SU-DHL-6 (cell line): ENCODE results near the gene KREMEN1.
"Not testable (repeated sequence)": the region's sequence is repeated elsewhere in the genome, so short reads cannot be mapped to it uniquely, and the experiment has no call there.

ENCODE experiments used
- H2AFZ ChIP-seq: fragments of 200-600 bp; sonication (generic); 2 replicates; pipeline ENCODE4 v1.6.1; 2014; ENCODE audit warnings: low read depth, mild to moderate bottlenecking, moderate library complexity, mixed read lengths, antibody characterized with exemption, low read length; ENCODE audit not compliant: severe bottlenecking
- H3F3A ChIP-seq: fragments of 200-600 bp; shearing (Covaris generic); 2 replicates; pipeline ENCODE4 v1.6.0; 2016; ENCODE audit warnings: antibody characterized with exemption, mild to moderate bottlenecking; ENCODE audit not compliant: insufficient read depth
- H3K27ac ChIP-seq: fragments of 200-600 bp; sonication (generic); 2 replicates; pipeline ENCODE4 v1.5.1; 2016; ENCODE audit warnings: low read depth, mild to moderate bottlenecking, low read length, moderate library complexity, mixed read lengths
- H3K27me3 ChIP-seq: fragments of 200-600 bp; sonication (generic), shearing (Covaris generic); 2 replicates; pipeline ENCODE4 v1.6.0; 2014; ENCODE audit warnings: mild to moderate bottlenecking, low read length
- H3K36me3 ChIP-seq: fragments of 200-600 bp; sonication (generic); 2 replicates; pipeline ENCODE4 v1.6.1; 2014; ENCODE audit warnings: mild to moderate bottlenecking, low read length, mixed read lengths
- H3K4me2 ChIP-seq: fragments of 300-600, 200-600 bp; shearing (Covaris generic), sonication (generic); 2 replicates; pipeline ENCODE4 v1.6.0; 2014; ENCODE audit warnings: low read length, low read depth, mild to moderate bottlenecking; ENCODE audit not compliant: poor library complexity, severe bottlenecking
- H3K4me3 ChIP-seq: fragments of 200-600 bp; sonication (generic); 2 replicates; pipeline ENCODE4 v1.5.1; 2014; ENCODE audit warnings: antibody characterized with exemption, low read length, mild to moderate bottlenecking, mixed read lengths; ENCODE audit not compliant: insufficient read depth, poor library complexity, severe bottlenecking
- H3K79me2 ChIP-seq: fragments of 200-600 bp; sonication (generic); 2 replicates; pipeline ENCODE4 v1.6.1; 2014; ENCODE audit warnings: mild to moderate bottlenecking, low read length, moderate library complexity; ENCODE audit not compliant: insufficient read depth
- H3K9ac ChIP-seq: fragments of 200-600 bp; sonication (generic); 2 replicates; pipeline ENCODE4 v1.7.0; 2014; ENCODE audit warnings: mild to moderate bottlenecking, low read length
- H3K9me2 ChIP-seq: fragments of 200-600 bp; sonication (generic); replicated peaks from 2 replicates; pipeline ENCODE4 v1.6.1; 2014; ENCODE audit warnings: low read length; ENCODE audit not compliant: insufficient read depth
- H3K9me3 ChIP-seq: fragments of 200-600 bp; sonication (generic); 2 replicates; pipeline ENCODE4 v1.6.1; 2014; ENCODE audit warnings: low read length, mixed read lengths; ENCODE audit not compliant: insufficient read depth
- H4K20me1 ChIP-seq: fragments of 200-600 bp; sonication (generic); 2 replicates; pipeline ENCODE4 v1.6.1; 2014; ENCODE audit warnings: low read depth, mild to moderate bottlenecking, antibody characterized with exemption, low read length, moderate library complexity, mixed read lengths
- EZH2phosphoT487 ChIP-seq: fragments of 200-600 bp; sonication (generic), shearing (Covaris generic); conservative IDR thresholded peaks from 2 replicates; pipeline ENCODE4 v1.6.1; 2018; ENCODE audit warnings: mild to moderate bottlenecking, antibody characterized with exemption, low read length, moderate library complexity, mixed read lengths
- TF ChIP-seq, protein P1 (sequence below): fragments of 200-600 bp; sonication (generic); IDR thresholded peaks from one replicate; pipeline ENCODE4 v1.5.1; 2017; ENCODE audit warnings: antibody characterized with exemption, mild to moderate bottlenecking, low read length, moderate library complexity; ENCODE audit not compliant: insufficient read depth, poor library complexity, severe bottlenecking

KREMEN1 gene

DNA sequence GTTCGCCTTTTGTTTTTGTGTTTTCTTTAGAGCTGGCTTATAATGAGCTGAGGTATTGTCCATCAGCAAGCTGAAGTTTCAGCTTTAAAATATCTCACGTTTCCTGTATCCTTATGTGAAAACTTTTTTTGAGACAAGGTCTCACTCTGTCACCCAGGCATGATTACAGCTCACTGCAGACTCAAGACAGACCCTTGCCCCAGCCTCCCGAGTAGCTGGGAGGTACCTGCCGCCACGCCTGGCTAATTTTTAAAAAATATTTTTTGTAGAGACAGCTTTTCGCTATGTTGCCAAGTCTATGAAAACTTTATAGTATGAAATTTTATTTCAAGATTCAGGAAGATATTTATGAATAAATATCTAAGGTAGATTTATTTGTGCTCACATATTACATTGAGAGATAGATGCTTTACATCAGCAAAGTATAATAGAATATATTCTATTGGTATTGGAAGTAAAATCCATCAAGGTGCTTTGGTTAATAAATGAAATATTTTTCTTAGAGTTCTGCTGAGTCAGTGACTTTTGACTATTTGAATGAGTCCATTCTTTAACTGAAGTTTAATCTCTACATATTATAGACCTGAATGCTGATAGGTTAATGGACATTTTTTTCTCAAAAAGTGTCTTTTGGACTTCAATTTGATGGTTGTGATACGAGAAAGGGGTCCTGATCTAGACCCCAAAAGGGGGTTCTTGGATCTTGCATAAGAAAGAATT is 10.2 kb downstream of the KREMEN1 start:
- Histone ChIP-seq H3K4me3 (no peak overlapping the region), H3F3A (no peaks in the 10 kb centered on the region), H4K20me1 (no peaks in the 10 kb centered on the region), H3K9me3 (no peaks in the 10 kb centered on the region), H2AFZ (no peak overlapping the region), H3K27ac (no peak overlapping the region), H3K4me2 (no peak overlapping the region), H3K79me2 (no peaks in the 10 kb centered on the region), H3K27me3 (no peaks in the 10 kb centered on the region), H3K9ac (no peak overlapping the region), H3K36me3 (no peaks in the 10 kb centered on the region), H3K9me2 (no peaks in the 10 kb centered on the region)
- TF ChIP-seq, protein P1, sequence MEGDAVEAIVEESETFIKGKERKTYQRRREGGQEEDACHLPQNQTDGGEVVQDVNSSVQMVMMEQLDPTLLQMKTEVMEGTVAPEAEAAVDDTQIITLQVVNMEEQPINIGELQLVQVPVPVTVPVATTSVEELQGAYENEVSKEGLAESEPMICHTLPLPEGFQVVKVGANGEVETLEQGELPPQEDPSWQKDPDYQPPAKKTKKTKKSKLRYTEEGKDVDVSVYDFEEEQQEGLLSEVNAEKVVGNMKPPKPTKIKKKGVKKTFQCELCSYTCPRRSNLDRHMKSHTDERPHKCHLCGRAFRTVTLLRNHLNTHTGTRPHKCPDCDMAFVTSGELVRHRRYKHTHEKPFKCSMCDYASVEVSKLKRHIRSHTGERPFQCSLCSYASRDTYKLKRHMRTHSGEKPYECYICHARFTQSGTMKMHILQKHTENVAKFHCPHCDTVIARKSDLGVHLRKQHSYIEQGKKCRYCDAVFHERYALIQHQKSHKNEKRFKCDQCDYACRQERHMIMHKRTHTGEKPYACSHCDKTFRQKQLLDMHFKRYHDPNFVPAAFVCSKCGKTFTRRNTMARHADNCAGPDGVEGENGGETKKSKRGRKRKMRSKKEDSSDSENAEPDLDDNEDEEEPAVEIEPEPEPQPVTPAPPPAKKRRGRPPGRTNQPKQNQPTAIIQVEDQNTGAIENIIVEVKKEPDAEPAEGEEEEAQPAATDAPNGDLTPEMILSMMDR, result no peak
- TF ChIP-seq EZH2phosphoT487, result no peak

DNA sequence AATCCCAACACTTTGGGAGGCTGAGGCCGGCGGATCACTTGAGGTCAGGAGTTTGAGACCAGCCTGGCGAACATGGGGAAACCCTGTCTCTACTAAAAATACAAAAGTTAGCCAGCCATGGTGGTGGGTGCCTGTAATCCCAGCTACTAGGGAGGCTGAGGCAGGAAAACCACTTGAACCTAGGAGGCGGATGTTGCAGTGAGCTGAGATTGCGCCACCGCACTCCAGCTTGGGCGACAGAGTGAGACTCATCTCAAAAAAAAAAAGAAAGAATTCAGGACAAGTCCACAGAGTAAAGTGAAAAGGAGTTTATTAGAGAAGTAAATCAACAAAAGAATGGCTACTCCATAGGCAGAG is 10.7 kb downstream of the KREMEN1 start:
- H3K27ac ChIP-seq, H4K20me1 ChIP-seq, H3K4me3 ChIP-seq, H3K36me3 ChIP-seq, H3K9me2 ChIP-seq, H3K27me3 ChIP-seq, H3K79me2 ChIP-seq, H3F3A ChIP-seq, H3K4me2 ChIP-seq, H2AFZ ChIP-seq, H3K9ac ChIP-seq, H3K9me3 ChIP-seq: not testable (repeated sequence)

DNA sequence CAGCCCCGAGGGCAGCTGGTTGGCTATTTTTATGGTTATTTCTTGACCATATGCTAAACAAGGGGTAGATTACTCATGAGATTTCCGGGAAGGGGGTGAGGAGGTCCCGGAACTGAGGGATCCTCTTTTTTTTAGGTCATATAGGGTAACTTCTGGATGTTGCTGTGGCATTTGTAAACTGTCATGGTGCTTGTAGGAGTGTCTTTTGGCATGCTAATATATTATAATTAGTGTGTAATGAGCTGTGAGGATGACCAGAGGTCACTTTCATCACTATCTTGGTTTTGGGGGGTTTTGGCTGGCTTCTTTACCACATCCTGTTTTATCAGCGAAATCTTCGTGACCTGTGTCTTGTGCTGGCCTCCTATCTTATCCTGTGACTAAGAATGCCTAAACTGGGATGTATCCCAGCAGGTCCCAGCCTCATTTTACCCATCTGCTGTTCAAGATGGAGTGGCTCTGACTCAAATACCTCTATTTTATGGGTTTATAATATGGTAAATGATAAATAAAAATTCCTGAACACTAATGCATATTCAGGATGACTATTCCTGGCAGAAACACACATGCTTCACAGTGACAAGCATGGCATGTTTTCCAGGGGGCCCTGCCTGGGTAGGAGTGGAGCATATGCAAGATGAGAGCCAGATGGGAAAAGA is 11.2 kb downstream of the KREMEN1 start:
- Histone ChIP-seq H3K27ac (no peak overlapping the region), H3K27me3 (no peaks in the 10 kb centered on the region), H3K79me2 (no peaks in the 10 kb centered on the region), H3K4me3 (no peak overlapping the region), H3K9ac (no peak overlapping the region), H2AFZ (no peak overlapping the region), H3K4me2 (no peak overlapping the region), H3F3A (no peaks in the 10 kb centered on the region), H4K20me1 (no peaks in the 10 kb centered on the region), H3K9me3 (no peaks in the 10 kb centered on the region), H3K9me2 (no peaks in the 10 kb centered on the region), H3K36me3 (no peaks in the 10 kb centered on the region)
- TF ChIP-seq, protein P1, result no peak
- TF ChIP-seq EZH2phosphoT487, result no peak

DNA sequence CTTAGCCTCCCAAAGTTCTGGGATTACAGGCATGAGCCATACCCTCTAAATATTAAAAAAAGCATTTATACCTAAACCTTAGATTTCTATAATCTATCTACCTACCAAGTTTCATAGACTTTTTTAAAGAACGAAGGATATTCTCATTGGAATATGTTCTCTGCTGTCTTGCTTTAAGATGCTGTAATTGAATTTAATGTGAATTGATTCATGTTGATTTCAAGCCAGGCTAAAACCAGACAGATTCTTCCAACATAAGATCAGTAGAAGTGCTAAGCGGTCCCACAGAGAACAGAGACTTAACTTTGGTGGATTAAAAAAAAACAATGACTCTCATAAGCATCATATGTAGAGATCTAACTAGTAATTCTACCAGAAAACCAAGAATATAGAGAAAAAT is 14.2 kb downstream of the KREMEN1 start:
- no peak overlapping the region for H2AFZ ChIP-seq
- H3K79me2 ChIP-seq, result no peaks in the 10 kb centered on the region
- no peaks in the 10 kb centered on the region for H3K9me2 ChIP-seq
- no peak overlapping the region for H3K4me3 ChIP-seq
- no peak for TF ChIP-seq EZH2phosphoT487
- TF ChIP-seq, protein P1, result no peak
- H3K27me3 ChIP-seq, result no peaks in the 10 kb centered on the region
- H4K20me1 ChIP-seq, result no peaks in the 10 kb centered on the region
- H3F3A ChIP-seq, result no peaks in the 10 kb centered on the region
- H3K9ac ChIP-seq, result no peak overlapping the region
- no peaks in the 10 kb centered on the region for H3K36me3 ChIP-seq
- no peak overlapping the region for H3K4me2 ChIP-seq
- H3K27ac ChIP-seq, result no peak overlapping the region
- no peaks in the 10 kb centered on the region for H3K9me3 ChIP-seq
